ENCODE measurements around the gene MEGF9.

The MEGF9 gene

DNA sequence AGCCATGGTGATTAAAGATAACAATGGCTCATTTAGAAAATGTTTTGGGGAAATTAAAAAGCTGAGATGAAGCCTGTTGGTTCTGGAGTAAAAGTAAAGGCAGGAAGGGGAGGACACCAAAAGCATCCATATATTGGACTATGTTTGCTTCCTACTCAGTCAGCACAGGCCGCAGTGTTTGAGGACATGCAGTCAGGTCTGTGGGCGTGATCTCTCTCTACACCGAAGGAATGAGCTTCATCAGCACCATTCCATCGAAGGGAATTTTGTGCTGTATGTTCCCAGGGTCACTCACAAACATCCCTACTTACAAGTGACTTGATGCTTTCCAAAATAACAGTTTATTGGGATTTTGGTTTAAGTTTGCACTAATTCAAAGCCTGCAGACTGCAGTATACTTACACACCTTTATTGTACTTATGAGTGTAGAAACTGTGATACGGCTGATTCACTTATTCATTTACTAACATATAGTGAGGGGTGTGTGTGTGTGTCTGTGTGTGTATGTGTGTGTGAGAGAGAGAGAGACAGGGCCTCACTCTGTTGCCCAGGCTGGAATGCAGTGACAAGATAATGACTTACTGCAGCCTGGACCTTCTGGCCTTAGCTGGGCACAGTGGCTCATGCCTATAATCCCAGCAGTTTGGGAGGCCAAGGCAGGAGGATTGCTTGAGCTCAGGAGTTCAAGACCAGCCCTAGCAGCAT is 120.9 kb downstream of the MEGF9 start:
- no peak for DNase-seq (ENCODE audit: extremely low spot score, insufficient read length, low read depth)
- FAIRE-seq: no peak

DNA sequence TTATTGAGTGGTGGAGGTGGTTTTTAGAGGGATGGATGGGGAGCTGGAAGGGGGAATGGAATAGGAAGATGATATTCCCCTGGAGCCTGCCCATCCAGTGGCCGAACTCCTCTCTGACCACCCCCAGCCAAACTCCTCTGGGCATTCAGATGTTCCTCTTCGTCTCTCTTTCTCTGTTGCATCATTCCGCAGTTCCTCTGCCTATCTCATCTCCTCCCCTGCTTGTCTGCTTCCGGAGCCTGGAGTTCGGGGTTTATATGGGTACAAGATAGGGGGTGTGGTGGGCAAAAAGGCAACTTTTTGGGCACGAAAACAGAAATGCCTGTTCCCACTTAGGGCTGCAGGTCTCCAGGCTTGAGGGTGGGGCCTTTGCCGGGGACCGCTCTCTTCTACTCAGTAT is 122.1 kb downstream of the MEGF9 start:
- DNase-seq (ENCODE audit: extremely low spot score, insufficient read length, low read depth): no peak
- no peak for FAIRE-seq

DNA sequence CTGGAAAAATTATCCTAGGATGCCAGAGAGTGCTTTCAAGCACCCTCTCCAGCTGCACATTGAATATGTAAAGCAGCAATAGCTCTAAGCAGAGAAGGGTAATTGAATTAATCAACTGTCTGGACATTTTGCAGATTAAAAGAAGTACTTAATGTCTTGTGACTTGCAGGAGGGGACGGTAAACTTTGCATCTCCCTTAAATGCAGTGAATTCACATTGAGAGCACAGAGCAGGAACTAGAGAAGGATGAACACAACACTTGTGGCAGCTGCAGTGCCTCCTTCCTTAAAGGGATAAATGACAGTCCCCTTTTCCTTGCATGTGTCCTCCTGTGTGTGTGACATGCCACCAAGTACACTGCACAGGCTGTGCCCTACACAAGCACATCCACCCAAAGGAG is 126.9 kb downstream of the MEGF9 start:
- DNase-seq (ENCODE audit: extremely low spot score, insufficient read length, low read depth) (no peak), FAIRE-seq (no peak)

DNA sequence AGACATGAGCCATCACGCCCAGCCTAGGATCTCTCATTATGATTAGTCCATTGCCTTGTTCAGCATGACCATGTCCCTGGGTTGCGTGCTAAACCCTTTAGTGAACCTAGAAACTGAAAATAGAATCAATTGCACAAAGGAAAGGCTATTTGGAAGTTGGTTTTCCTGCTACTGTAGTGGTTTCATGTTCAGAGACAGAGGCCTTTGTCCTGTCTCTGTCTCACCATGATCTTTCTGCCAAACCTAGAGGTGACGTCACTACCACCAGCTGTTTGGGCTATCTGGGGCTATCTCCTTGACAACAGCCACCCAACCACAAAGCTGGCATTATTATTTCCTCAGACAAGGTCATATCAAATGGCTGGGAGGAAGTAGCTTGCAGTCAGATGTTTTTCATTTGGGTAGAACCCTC is 130.3 kb downstream of the MEGF9 start:
- DNase-seq (ENCODE audit: extremely low spot score, insufficient read length, low read depth): no peak
- no peak for FAIRE-seq

DNA sequence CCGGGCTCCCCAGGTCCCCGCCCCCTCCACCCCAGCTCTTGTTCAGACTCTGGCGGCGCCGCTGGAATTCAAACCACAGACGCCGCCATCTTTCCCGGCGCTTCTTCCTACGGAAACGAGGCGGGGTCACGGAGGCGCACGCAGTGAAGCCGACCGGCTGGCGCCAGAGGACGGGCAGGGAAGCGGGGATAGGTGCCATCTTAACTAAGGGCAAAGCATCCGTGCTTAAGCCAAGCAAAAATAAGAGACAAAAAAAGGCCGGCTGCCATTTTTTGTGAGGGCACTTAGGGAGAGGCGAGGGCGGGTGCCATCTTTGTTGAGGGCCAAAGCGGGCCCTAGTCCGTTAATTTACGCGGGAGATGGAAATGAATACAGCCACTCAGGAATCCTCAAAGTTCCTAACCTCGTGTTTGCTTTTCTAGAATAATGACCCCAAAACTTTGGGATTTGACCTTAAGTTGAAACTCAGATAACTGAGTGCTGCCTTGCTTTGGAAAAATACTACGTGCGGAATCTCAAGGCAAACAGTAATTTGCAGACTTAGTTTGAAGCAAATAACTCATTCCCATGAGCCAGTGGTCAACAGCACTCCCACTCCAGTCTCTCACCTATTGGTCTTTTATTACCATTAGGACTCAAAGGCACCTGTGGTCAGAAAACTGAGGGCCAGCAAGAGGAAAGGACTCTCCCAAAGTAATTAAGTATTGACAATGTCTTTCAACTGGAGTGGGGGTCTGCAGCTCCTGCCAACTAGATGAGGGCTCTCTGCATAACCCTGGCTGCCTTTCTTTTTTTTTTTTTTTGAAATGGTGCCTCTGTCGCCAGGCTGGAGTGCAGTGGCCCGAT is 134.0 kb downstream of the MEGF9 start, which contains the start of gene CDK5RAP2:
TSS of gene CDK5RAP2 (minus strand) at position 117 of the 846 bp plus-strand sequence. CDS start 189 bp downstream, outside the sequence.
- peak; percentile 86 for FAIRE-seq
- DNase-seq (ENCODE audit: extremely low spot score, insufficient read length, low read depth): peak; percentile 87

DNA sequence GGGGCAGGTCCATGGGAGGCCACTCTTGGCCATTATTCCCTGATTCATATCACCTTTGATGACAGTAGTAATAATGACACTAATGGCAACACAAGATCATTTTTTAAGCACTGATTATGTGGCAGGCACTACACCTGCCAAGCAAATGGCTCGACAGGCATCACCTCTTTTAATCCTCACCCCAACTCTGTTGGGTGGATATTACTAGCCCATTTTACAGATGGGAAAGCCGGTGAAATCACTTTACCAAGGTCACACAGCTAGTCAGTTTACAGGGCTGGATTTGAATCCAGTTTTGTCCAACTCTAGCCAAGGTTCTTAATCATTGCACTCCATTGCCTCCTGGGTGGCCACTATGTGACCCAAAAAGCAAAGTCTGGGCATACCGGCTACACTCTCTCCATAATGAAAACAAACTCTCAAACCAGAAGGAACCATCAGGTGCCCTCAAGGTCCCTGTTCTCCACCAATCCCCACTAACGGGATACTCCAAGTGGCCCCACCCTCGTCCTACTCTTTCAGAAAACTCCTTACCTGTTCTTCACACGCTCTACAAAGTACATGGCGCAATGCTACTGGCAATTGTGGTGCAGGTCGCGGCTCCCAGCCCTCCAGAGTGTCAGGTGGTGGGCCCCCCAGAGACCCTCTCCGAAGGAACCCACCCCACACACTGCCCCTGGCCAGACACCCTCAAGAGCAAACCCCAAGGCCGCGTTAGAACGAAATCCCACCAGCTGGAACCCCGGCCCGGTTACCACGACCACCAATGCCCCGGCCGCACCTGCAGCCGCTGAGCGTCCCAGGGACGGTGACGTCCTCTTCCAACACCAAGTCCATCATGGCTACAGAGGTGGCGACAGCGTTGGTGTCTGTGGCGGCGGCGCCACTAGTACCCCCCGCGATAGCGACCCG is 134.9 kb downstream of the MEGF9 start:
- DNase-seq (ENCODE audit: extremely low spot score, insufficient read length, low read depth): no peak
- no peak for FAIRE-seq

DNA sequence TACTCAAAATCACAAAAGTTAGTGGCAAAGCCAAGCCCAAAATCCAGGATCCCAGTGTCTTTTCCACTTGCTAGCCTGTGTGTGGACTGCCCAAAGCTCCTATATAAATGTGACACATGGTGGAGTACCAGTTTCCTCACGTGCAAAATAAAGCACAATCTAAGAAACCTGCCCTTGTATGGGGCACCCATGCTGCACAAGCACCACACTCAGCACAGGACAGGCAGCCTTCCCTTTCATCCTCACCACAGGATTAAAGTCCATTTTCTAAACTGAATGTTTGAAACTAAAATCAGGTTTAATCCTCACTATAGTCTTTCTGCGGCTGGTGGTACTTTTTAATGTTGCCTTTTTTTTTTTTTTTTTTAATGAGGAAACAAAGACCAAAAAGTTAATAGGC is 139.8 kb downstream of the MEGF9 start:
- no peak for FAIRE-seq
- DNase-seq (ENCODE audit: extremely low spot score, insufficient read length, low read depth): no peak

DNA sequence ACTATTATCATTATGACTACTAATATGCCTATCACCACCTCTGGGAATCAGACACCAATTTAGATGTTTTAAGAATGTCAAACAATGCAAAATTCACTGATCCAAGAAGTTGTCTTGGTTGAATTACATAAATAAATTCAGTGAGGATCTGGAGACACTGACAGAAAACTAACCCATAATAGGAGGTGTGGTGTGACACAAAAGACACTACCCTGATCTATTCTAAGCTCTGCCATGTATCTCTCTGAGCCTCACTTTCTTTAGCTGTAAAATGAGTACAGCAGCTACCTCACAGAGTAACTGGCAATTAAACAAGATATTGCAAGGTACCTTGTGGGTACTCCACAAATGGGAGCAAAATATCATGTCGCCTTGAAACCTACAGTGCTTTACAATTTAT is 141.8 kb downstream of the MEGF9 start:
- DNase-seq (ENCODE audit: extremely low spot score, insufficient read length, low read depth) (no peak), FAIRE-seq (no peak)

DNA sequence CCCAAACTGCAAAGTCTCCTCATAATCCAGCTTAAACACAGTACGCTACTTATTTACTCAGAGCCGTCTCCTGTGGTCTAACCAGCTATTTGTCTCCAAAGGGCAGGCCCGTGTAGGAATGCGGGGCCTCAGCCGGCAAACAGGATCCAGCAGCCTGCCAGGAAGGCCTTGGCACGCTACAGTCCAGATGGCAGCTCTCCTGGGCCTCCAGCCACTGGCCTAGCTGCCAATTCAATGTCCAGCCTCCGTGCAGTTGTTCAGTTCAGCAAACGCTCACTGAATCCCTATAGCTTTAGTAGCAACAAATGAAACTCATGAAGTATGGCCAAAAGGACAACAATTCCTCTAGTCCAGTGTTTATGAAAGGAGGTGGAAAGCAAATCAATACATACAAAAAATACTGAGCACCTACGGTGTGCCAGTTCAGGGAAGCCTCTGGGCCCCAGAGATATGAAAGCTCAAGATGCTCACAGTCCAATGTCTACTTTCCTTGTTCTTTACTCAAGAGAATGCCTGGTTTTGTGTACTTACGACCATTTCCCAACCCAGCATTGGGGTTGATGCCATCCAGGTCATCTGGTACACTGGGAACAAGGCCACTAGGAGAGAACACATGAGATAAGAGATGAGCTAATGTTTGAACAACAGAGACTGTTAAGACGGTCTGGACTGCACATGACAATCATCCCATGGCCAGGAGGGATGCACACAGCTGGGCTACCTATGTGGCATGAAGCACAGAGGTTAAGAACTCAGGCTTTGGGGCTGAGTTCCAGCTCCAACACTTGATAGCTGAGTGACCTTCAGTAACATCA is 142.6 kb downstream of the MEGF9 start:
- DNase-seq (ENCODE audit: extremely low spot score, insufficient read length, low read depth) (no peak), FAIRE-seq (no peak)

DNA sequence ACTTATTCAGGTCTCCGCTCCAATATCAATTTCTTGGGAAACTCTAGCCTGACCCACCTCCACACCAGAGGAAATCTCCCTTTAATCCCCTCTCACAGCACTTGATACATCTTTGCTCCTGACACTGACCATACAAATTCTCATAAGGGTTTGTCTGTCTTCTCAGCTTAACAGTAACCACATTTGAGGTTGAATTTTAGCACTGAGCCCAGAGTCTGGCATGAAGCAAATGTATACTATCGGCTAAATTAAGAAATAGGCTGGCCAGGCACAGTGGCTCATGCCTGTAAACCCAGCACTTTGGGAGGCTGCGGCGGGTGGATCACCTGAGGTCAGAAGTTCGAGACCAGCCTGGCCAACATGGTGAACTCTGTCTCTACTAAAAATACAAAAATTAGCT is 144.0 kb downstream of the MEGF9 start:
- FAIRE-seq (no peak), DNase-seq (ENCODE audit: extremely low spot score, insufficient read length, low read depth) (no peak)

DNA sequence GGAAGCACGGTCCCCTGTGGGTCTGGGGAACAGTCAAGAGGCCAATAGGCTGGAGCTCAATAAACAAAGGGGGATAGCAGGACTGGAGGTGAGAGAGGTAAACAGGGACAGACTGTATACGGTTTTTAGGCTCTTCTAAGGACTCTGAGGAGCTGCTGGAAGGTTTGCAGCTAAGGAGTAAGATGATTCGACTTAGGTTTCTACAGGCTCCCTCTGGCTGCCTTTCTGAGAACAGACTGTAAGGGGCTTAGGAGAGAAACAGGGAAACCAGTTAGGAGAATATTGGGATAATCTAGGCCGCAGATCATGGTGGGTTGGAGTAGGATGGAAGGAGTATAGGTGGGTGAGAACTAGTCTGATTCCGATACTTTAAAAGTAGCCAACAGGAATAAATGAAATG is 144.7 kb downstream of the MEGF9 start:
- FAIRE-seq: no peak
- DNase-seq (ENCODE audit: extremely low spot score, insufficient read length, low read depth): no peak

DNA sequence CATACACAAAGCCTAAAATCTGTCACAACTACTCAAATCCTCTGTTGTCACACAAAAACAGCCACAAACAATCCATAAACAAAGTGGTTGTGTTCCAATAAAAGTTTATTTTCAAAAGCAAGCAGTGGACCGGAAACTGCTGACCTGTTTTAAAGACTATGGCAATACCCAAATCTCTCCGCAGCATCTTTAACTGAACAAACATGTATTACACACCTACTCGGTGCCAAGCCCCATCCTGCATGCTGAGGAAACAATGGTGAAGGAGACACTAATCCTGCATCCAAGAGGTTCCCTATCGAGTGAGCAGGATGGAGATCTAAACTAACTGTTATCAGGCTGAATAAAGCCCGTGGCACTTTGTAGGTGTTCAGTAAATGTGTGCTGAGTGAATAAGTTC is 145.5 kb downstream of the MEGF9 start:
- FAIRE-seq (no peak), DNase-seq (ENCODE audit: extremely low spot score, insufficient read length, low read depth) (no peak)

DNA sequence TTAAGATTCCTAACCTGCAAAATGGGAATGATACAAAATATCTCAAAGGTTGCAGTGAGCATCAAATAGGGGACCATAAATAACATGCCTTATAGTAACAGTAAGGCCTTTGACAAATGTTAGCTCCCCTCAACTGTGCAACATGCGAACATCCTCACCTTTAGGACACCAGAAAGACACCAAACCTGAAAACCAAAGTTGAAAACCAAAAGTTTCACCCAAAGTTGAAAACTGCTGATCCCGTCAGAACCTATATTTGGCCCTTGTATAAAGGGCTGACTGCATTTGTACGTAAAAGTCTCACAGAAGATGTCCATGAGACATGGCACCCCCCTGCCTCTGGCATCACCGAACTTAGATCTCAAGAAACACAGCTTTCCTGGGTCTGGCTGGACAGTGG is 146.4 kb downstream of the MEGF9 start:
- no peak for DNase-seq (ENCODE audit: extremely low spot score, insufficient read length, low read depth)
- no peak for FAIRE-seq

DNA sequence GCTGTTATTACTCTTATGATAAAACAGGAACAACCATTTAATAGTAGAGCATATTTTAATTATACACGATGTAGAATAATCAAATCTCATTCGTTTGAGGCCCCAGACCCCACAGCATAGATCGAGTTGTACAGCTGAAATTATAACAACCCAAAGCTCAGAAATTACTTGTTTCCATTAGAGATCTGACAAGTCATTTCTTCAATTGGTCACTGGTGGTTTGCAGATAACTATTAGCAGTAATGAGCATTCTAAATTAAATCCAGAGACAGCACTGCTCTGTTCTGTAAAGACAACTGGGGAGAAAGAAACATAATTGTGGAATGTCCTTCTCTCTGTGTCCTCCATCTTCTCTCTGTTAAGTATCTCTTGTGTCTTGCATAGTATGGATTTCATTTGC is 147.2 kb downstream of the MEGF9 start:
- DNase-seq (ENCODE audit: extremely low spot score, insufficient read length, low read depth) (no peak), FAIRE-seq (no peak)

DNA sequence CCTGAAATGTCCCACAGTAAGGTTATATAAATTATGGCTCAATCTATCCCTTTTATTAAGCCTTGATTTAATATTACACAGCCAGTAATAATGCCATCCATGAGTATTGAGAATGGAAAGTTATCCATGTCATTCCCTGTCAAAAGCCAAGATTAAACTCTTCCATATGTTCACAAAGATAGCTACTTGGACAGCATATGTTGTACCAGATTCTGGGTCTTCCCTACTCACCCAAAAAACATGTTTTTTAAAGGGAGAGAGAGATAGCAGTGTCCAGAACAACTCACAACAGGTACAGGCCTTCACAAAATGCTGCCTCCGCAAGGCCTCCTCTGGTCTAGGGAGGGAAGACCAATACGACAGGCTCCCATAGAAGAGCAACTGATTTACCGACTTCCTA is 149.7 kb downstream of the MEGF9 start:
- no peak for DNase-seq (ENCODE audit: extremely low spot score, insufficient read length, low read depth)
- no peak for FAIRE-seq

DNA sequence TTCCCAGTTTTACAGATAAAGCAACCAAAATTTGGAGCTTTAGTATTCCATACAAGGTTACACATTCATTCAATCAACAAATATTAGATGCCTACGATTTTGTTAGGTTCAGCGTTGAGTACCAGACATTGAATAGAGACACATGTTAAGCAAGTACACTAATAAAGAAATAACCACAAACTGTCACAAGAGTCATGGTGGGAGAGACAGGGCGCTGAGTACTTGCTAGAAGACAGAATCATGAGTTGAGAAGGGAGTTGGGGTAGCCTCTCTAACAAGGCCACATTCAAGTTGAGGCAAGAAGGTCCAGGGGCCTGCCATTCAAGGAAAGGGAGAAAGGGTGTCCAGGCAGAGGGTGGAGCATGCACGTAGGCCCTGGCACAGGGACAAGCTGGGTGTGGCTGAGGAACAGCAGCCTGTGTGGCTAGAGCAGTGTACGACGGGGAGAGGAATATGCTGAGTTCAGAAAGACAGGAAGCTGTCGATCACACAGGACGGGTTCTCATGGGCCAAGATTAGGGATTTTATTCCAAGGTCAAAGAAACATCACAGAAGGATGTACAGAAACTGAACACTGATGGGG is 151.3 kb downstream of the MEGF9 start:
- no peak for DNase-seq (ENCODE audit: extremely low spot score, insufficient read length, low read depth)

DNA sequence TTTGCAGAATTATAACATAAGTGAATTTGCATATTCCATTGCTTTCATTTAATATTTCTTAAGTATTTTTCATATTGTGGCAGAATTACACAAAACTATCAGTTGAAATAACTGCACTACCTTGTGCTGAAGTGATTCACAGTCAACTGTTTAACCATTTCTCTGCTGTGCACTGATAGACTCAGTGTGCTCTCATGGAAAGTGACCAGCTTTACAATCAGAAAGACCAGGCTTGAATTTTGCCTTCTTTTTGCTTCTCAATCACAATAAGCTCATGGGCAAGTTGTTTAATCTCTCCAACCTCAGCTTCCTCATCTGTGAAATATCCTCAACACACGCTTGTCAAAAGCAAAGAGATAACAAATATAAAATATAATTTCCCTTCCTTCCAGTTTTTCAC is 152.6 kb downstream of the MEGF9 start:
- FAIRE-seq: no peak
- no peak for DNase-seq (ENCODE audit: extremely low spot score, insufficient read length, low read depth)

More for the DNA sequence above, 151.3 kb downstream of the MEGF9 start:
- FAIRE-seq: no peak

DNA sequence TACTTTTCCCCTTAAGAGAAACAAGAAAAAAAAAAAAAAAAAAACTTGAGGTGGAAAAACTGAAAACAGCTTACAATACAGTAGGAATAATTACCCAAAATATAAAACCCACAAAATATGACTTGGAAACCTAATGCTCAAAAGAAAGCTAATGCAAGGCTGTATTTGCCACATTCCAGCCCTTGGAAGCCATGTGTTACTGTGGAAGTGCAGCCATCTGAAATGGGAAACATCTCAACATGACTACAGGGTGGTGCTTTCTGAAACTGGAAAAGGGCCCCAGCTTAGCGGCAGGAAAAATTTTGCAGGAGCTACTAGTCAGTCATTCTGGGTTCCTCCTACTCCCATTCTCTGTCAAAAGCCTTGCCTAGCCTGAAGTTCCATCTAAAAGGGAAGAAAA is 154.7 kb downstream of the MEGF9 start:
- DNase-seq (ENCODE audit: extremely low spot score, insufficient read length, low read depth) (no peak), FAIRE-seq (no peak)

DNA sequence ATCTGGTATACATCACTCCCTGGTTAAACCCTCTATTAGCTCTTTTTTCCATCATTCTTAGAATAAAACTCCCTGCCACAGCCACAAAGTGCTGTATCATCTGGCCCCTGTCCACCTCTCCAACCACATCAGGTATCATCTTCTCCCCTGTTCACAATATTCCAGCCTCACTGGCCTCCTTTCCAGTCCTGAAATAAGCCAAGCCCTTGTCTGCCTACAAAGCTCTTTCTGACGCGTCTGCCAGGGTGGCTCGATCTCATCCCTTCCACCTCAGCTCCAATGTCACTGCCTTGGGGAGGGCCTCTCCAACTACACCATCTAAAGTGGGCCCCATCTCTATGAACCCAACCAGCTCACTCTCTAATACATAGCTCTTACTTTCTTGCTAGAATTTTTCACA is 155.8 kb downstream of the MEGF9 start:
- DNase-seq (ENCODE audit: extremely low spot score, insufficient read length, low read depth) (no peak), FAIRE-seq (no peak)
